ENCODE measurements around the gene XYLT2. TPM values are rescaled to one million over a fixed set of nuclear protein-coding genes. Genes with fewer than 3 reads are reported as not detected.

Gene XYLT2
- total and polyA plus RNA-seq, 10 of the 15 experiments (the other 5 are each of a cell fraction or from before 2014, with no cell fraction given): 0.82 to 20.6 (median 13.0) TPM

- TF ChIP-seq E2F8 (IDR thresholded peaks at IDR 0.05; ENCODE audit: low read depth, partially characterized antibody) (peak; percentile 99), WRNIP1 (IDR thresholded peaks at IDR 0.05; ENCODE audit: borderline replicate concordance, low read depth, low read length) (0 out of 2 replicates have a peak, but pooled peaks have one; percentile 30), RAD21 (IDR thresholded peaks at IDR 0.05; ENCODE audit: insufficient read depth, low read depth, low read length) (no peak), ZZZ3 (IDR thresholded peaks at IDR 0.05; ENCODE audit: control insufficient read depth, insufficient read length, low read depth) (no peak), USF1 (IDR thresholded peaks at IDR 0.05; ENCODE audit: borderline replicate concordance, extremely low read length, insufficient read depth, low read depth, low read length) (peak; percentile 95), TARDBP (IDR thresholded peaks at IDR 0.05; ENCODE audit: borderline replicate concordance) (no peak), STAT3 (IDR thresholded peaks at IDR 0.05; ENCODE audit: low read depth, low read length) (no peak), CHD2 (IDR thresholded peaks at IDR 0.05; ENCODE audit: borderline replicate concordance, low read depth, low read length) (peak; percentile 60; the same call in 1 of the 2 replicates), BCL11A (IDR thresholded peaks at IDR 0.05; ENCODE audit: low read depth, low read length) (no peak), ZNF207 (IDR thresholded peaks at IDR 0.05; ENCODE audit: borderline replicate concordance) (peak; percentile 73; the same call in 1 of the 2 replicates), MXI1 (IDR thresholded peaks at IDR 0.05; ENCODE audit: low read depth, low read length) (peak; percentile 93), PKNOX1 (IDR thresholded peaks at IDR 0.05) (peak; percentile 83), SMARCA5 (IDR thresholded peaks at IDR 0.05) (no peak), BCL3 (IDR thresholded peaks at IDR 0.05; ENCODE audit: borderline replicate concordance, insufficient read depth, low read depth, low read length, poor library complexity, severe bottlenecking) (no peak), CTCF (IDR thresholded peaks at IDR 0.05 in 2 of 3, conservative IDR thresholded peaks at IDR 0.05 in 1 of 3; ENCODE audit: control insufficient read depth in 2 of 3, extremely low read depth in 1 of 3, insufficient read depth in 1 of 3, low read depth in 3 of 3, low read length in 3 of 3) (no peak), SPI1 (IDR thresholded peaks at IDR 0.05; ENCODE audit: borderline replicate concordance, insufficient read depth, low read depth, low read length) (peak; percentile 45; the same call in 1 of the 2 replicates), PML (IDR thresholded peaks at IDR 0.05; ENCODE audit: low read length) (peak; percentile 97), NKRF (conservative IDR thresholded peaks at IDR 0.05) (peak; percentile 99)
Observed at GRCh38 chr17:50372758-50373556, 27.0 kb downstream of the XYLT2 start, which contains the start of the genes EME1 and MRPL27 (continued).

Measured in GM12878 (cell line).